Left renal cortex interstitium (tissue), 4 donors: ENCODE measurements around the gene PRKN. TPM values are rescaled to one million over a fixed set of nuclear protein-coding genes. Genes with fewer than 3 reads are reported as not detected.

ENCODE experiments used
- DNase-seq, 4 donors: peaks; one replicate each; pipeline ENCODE4 v3.0.0-alpha.2; 2013; ENCODE audit warnings: low read depth in 4 of 4, low spot score in 2 of 4, missing footprints in 1 of 4
- polyA plus RNA-seq, 4 donors: library from polyadenylated mRNA; unstranded; fragments of 120-200 nt; gene quantifications; one replicate each; pipeline ENCODE4 v1.2.1, GENCODE V29; 2013; ENCODE audit not compliant: insufficient read length in 4 of 4

PRKN gene
- polyA plus RNA-seq, 4 donors, result 7.9 to 12.9 (median 9.1) TPM

- no peak for DNase-seq
Measured at GRCh38 chr6:161363286-161363685, 1364.3 kb downstream of the PRKN start.

- DNase-seq, result no peak
Measured at GRCh38 chr6:161362266-161362665, 1365.3 kb downstream of the PRKN start.

GRCh38 chr6:161361529-161361928 is 1366.0 kb downstream of the PRKN start:
- no peak for DNase-seq

GRCh38 chr6:161360520-161360919 is 1367.0 kb downstream of the PRKN start:
- DNase-seq, result no peak

GRCh38 chr6:161359618-161359945 is 1368.0 kb downstream of the PRKN start:
- DNase-seq, result no peak

GRCh38 chr6:161356167-161356854 is 1371.3 kb downstream of the PRKN start:
- no peak for DNase-seq

GRCh38 chr6:161355696-161356095 is 1371.9 kb downstream of the PRKN start:
- no peak for DNase-seq

GRCh38 chr6:161354956-161355355 is 1372.6 kb downstream of the PRKN start:
- no peak for DNase-seq

- DNase-seq, result no peak
Measured at GRCh38 chr6:161354276-161354840, 1373.2 kb downstream of the PRKN start.

- no peak for DNase-seq
Measured at GRCh38 chr6:161353208-161353613, 1374.4 kb downstream of the PRKN start.

GRCh38 chr6:161351858-161352257 is 1375.7 kb downstream of the PRKN start:
- no peak for DNase-seq

GRCh38 chr6:161349886-161350285 is 1377.7 kb downstream of the PRKN start:
- DNase-seq, result no peak

GRCh38 chr6:161348628-161348994 is 1379.0 kb downstream of the PRKN start:
- DNase-seq, result no peak

- no peak for DNase-seq
Measured at GRCh38 chr6:161347988-161348627, 1379.5 kb downstream of the PRKN start.

GRCh38 chr6:161347125-161347524 is 1380.4 kb downstream of the PRKN start:
- DNase-seq, result no peak

GRCh38 chr6:161346717-161347116 is 1380.8 kb downstream of the PRKN start:
- DNase-seq, result no peak

- no peak for DNase-seq
Measured at GRCh38 chr6:161344626-161345025, 1382.9 kb downstream of the PRKN start.

GRCh38 chr6:161342039-161342438 is 1385.5 kb downstream of the PRKN start:
- no peak for DNase-seq

- no peak for DNase-seq
Measured at GRCh38 chr6:161341638-161342037, 1385.9 kb downstream of the PRKN start.

GRCh38 chr6:161338015-161338414 is 1389.6 kb downstream of the PRKN start:
- no peak for DNase-seq

- no peak for DNase-seq
Measured at GRCh38 chr6:161336479-161336878, 1391.1 kb downstream of the PRKN start.

- DNase-seq, result no peak
Measured at GRCh38 chr6:161333410-161333809, 1394.2 kb downstream of the PRKN start.
